HT-29 (cell line): ENCODE results near the gene OTOGL. TPM values are rescaled to one million over a fixed set of nuclear protein-coding genes. Genes with fewer than 3 reads are reported as not detected.
"Not testable (repeated sequence)": the region's sequence is repeated elsewhere in the genome, so short reads cannot be mapped to it uniquely, and the experiment has no call there.

ENCODE experiments used
- DNase-seq: peaks from one replicate; pipeline ENCODE4 v3.0.0-alpha.2; 2015; ENCODE audit warnings: low spot score
- total RNA-seq: library from RNA; depleted of rRNA; stranded (reverse); fragments of >200 nt; shearing (Covaris generic); gene quantifications from 2 replicates; pipeline ENCODE4 v1.2.3, GENCODE V29; 2014

OTOGL gene
- total RNA-seq, 1 experiment from 2014 or later, result 0.13 TPM

- DNase-seq, result no peak
Measured at GRCh38 chr12:80271780-80272179, 172.4 kb downstream of the OTOGL start.

GRCh38 chr12:80272387-80272915 lies 173.1 kb downstream of the OTOGL start:
- no peak for DNase-seq

- no peak for DNase-seq
Measured at GRCh38 chr12:80273144-80273543, 173.8 kb downstream of the OTOGL start.

GRCh38 chr12:80277732-80278131 lies 178.4 kb downstream of the OTOGL start:
- DNase-seq, result no peak

GRCh38 chr12:80282226-80282625 lies 182.9 kb downstream of the OTOGL start:
- DNase-seq, result no peak

- no peak for DNase-seq
Measured at GRCh38 chr12:80282761-80283160, 183.4 kb downstream of the OTOGL start.

- no peak for DNase-seq
Measured at GRCh38 chr12:80291108-80291754, 191.9 kb downstream of the OTOGL start.

- no peak for DNase-seq
Measured at GRCh38 chr12:80293347-80293746, 194.0 kb downstream of the OTOGL start.

- DNase-seq, result no peak
Measured at GRCh38 chr12:80293759-80294158, 194.4 kb downstream of the OTOGL start.

- no peak for DNase-seq
Measured at GRCh38 chr12:80299219-80299618, 199.9 kb downstream of the OTOGL start.

GRCh38 chr12:80299976-80300375 lies 200.6 kb downstream of the OTOGL start:
- no peak for DNase-seq

- DNase-seq, result not testable (repeated sequence)
Measured at GRCh38 chr12:80307436-80307835, 208.1 kb downstream of the OTOGL start.

GRCh38 chr12:80313209-80313608 lies 213.9 kb downstream of the OTOGL start:
- DNase-seq, result no peak

GRCh38 chr12:80314741-80315140 lies 215.4 kb downstream of the OTOGL start:
- DNase-seq, result no peak

GRCh38 chr12:80316222-80316621 lies 216.9 kb downstream of the OTOGL start:
- DNase-seq, result peak; percentile 13

- no peak for DNase-seq
Measured at GRCh38 chr12:80317307-80317706, 218.0 kb downstream of the OTOGL start.

GRCh38 chr12:80317899-80318298 lies 218.6 kb downstream of the OTOGL start:
- no peak for DNase-seq

GRCh38 chr12:80320121-80320678 lies 220.9 kb downstream of the OTOGL start:
- no peak for DNase-seq

- peak; percentile 16 for DNase-seq
Measured at GRCh38 chr12:80321653-80322052, 222.3 kb downstream of the OTOGL start.

- DNase-seq, result no peak
Measured at GRCh38 chr12:80325167-80325959, 226.0 kb downstream of the OTOGL start.

- DNase-seq, result no peak
Measured at GRCh38 chr12:80332827-80333226, 233.5 kb downstream of the OTOGL start.

- no peak for DNase-seq
Measured at GRCh38 chr12:80352474-80352873, 253.1 kb downstream of the OTOGL start.

- no peak for DNase-seq
Measured at GRCh38 chr12:80353254-80353653, 253.9 kb downstream of the OTOGL start.
